ENCODE results near the gene CNTNAP5. TPM values are rescaled to one million over a fixed set of nuclear protein-coding genes. Genes with fewer than 3 reads are reported as not detected.

CNTNAP5 gene
- total and polyA plus RNA-seq, 2 donors from 2014 or later, result 0.50 TPM; not detected in 1

DNA sequence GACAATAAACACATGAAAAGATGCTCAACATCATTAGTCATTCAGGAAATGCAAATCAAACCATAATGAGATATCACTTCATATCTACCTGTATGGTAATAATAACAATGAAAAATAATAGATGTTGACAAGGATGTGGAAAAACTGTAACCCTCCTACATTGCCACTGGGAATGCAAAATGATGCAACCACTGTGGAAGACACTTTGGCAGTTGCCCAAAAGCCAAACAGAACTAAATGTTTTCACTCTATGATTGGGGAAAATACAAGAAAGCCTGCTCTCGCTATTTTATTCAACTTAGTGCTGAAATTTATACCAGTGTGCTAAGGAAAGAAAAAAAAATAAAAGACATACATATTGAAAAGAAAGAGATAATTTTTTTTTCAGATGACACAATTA is 934.5 kb downstream of the CNTNAP5 start:
- intact Hi-C loops (cut with DNase I), result no loop called here
- Histone ChIP-seq H3K9ac (ENCODE audit: low read length in 3 of 3) (no peak overlapping the region), H3K4me3 (ENCODE audit: low read length in 3 of 3) (no peak overlapping the region), H3K4me1 (ENCODE audit: control insufficient read depth in 2 of 3, insufficient read depth in 2 of 3, low read depth in 1 of 3, low read length in 3 of 3) (no peaks in the 10 kb centered on the region), H3K27ac (ENCODE audit: low read depth in 2 of 2, low read length in 2 of 2) (no peak overlapping the region), H3K27me3 (ENCODE audit: control insufficient read depth, insufficient read depth, low read length) (no peaks in the 10 kb centered on the region), H3K9me3 (ENCODE audit: control insufficient read depth in 2 of 3, insufficient read depth in 1 of 3, low read length in 3 of 3) (no peaks in the 10 kb centered on the region), H3K36me3 (ENCODE audit: control insufficient read depth in 2 of 3, insufficient read depth in 3 of 3, low read length in 3 of 3) (no peaks in the 10 kb centered on the region)
- TF ChIP-seq, protein P1, sequence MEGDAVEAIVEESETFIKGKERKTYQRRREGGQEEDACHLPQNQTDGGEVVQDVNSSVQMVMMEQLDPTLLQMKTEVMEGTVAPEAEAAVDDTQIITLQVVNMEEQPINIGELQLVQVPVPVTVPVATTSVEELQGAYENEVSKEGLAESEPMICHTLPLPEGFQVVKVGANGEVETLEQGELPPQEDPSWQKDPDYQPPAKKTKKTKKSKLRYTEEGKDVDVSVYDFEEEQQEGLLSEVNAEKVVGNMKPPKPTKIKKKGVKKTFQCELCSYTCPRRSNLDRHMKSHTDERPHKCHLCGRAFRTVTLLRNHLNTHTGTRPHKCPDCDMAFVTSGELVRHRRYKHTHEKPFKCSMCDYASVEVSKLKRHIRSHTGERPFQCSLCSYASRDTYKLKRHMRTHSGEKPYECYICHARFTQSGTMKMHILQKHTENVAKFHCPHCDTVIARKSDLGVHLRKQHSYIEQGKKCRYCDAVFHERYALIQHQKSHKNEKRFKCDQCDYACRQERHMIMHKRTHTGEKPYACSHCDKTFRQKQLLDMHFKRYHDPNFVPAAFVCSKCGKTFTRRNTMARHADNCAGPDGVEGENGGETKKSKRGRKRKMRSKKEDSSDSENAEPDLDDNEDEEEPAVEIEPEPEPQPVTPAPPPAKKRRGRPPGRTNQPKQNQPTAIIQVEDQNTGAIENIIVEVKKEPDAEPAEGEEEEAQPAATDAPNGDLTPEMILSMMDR (IDR thresholded peaks at IDR 0.05; ENCODE audit: borderline replicate concordance, extremely low read depth, insufficient read depth), result no peak
- DNase-seq (no peak), FAIRE-seq (no peak)

DNA sequence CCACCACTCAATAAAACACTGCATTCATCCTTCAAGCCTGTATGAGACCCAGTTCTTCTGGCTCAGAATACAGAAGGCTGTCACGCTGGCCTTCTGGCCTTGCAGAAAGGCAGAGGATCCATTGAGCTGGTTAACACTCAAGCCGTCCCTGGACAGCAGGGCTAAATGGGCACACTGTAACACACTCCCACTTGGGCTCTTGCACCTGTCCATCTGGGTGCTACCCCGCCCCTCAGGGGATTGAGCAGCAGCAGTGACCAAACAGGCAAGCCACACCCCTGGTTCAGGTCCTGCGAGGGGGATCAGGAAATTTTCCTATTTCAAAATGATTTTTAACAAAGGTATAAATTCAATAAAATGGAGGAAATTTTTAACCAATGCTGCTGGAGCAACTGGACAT is 936.0 kb downstream of the CNTNAP5 start:
- no peaks in the 10 kb centered on the region for H3K9me3 ChIP-seq (ENCODE audit: control insufficient read depth in 2 of 3, insufficient read depth in 1 of 3, low read length in 3 of 3)
- no peak for DNase-seq
- H3K27me3 ChIP-seq (ENCODE audit: control insufficient read depth, insufficient read depth, low read length), result no peaks in the 10 kb centered on the region
- no peaks in the 10 kb centered on the region for H3K4me1 ChIP-seq (ENCODE audit: control insufficient read depth in 2 of 3, insufficient read depth in 2 of 3, low read depth in 1 of 3, low read length in 3 of 3)
- no peak overlapping the region for H3K4me3 ChIP-seq (ENCODE audit: low read length in 3 of 3)
- H3K9ac ChIP-seq (ENCODE audit: low read length in 3 of 3), result no peak overlapping the region
- TF ChIP-seq, protein P1 (IDR thresholded peaks at IDR 0.05; ENCODE audit: borderline replicate concordance, extremely low read depth, insufficient read depth), result no peak
- intact Hi-C loops (cut with DNase I), result no loop called here
- H3K27ac ChIP-seq (ENCODE audit: low read depth in 2 of 2, low read length in 2 of 2), result no peak overlapping the region
- H3K36me3 ChIP-seq (ENCODE audit: control insufficient read depth in 2 of 3, insufficient read depth in 3 of 3, low read length in 3 of 3), result no peaks in the 10 kb centered on the region
- FAIRE-seq, result no peak
